IMR-90 (cell line): ENCODE results near the gene ACP2. TPM values are rescaled to one million over a fixed set of nuclear protein-coding genes. Genes with fewer than 3 reads are reported as not detected.

ENCODE experiments used
- ATAC-seq: fragments of 200-7000 bp; cut with Tn5 transposase; 2 replicates; pipeline ENCODE4 v1.9.1; 2020; ENCODE audit warnings: low read depth, mild to moderate bottlenecking, moderate library complexity
- BruUV-seq: library from RNA; stranded (reverse); fragments of 400-500 nt; replicated peaks from 2 replicates; lab custom pipeline; 2021; lab: Mats Ljungman, UMichigan
- CTCF ChIA-PET: fragments of 300-600 bp; formaldehyde crosslinking; extraction: SDS; loops from one replicate; lab custom pipeline; 2021; ENCODE audit warnings: antibody characterized with exemption; lab: Yijun Ruan, JAX
- POLR2A ChIA-PET: fragments of 300-600 bp; sonication (Branson Sonifier 250); formaldehyde crosslinking; loops from one replicate; lab custom pipeline; 2022; ENCODE audit warnings: antibody characterized with exemption; ENCODE audit not compliant: unreplicated experiment; lab: Charles Lee
- DNase-seq: peaks from one replicate; pipeline ENCODE4 v3.0.0; 2013
- H2AFZ ChIP-seq: replicated peaks from 2 replicates; pipeline ENCODE3; 2013; ENCODE audit warnings: low read length, mild to moderate bottlenecking; ENCODE audit not compliant: poor library complexity
- H2AK5ac ChIP-seq: 2 replicates; pipeline ENCODE4 v1.6.1; 2013; ENCODE audit warnings: low read depth, low read length, inconsistent platforms
- H2AK9ac ChIP-seq: replicated peaks from 2 replicates; pipeline ENCODE3; 2013; ENCODE audit warnings: mild to moderate bottlenecking, low read depth, low read length, moderate library complexity; ENCODE audit not compliant: poor library complexity
- H2BK120ac ChIP-seq: 2 replicates; pipeline ENCODE4 v1.6.1; 2013; ENCODE audit warnings: low read depth, low read length, inconsistent platforms
- H2BK15ac ChIP-seq: 3 replicates; pipeline ENCODE4 v1.6.1; 2013; ENCODE audit warnings: low read depth, low read length, inconsistent platforms
- H2BK20ac ChIP-seq: 2 replicates; pipeline ENCODE4 v1.6.1; 2013; ENCODE audit warnings: low read depth, mild to moderate bottlenecking, inconsistent platforms, low read length, moderate library complexity
- H2BK5ac ChIP-seq: 2 replicates; pipeline ENCODE4 v1.6.1; 2013; ENCODE audit warnings: mild to moderate bottlenecking, low read depth, low read length, inconsistent platforms; ENCODE audit not compliant: poor library complexity, severe bottlenecking
- H3K14ac ChIP-seq: replicated peaks from 2 replicates; pipeline ENCODE4 v1.6.1; 2013; ENCODE audit warnings: low read depth, low read length, inconsistent platforms
- H3K18ac ChIP-seq: 2 replicates; pipeline ENCODE4 v1.6.1; 2013; ENCODE audit warnings: low read depth, low read length, control low read depth
- H3K23ac ChIP-seq: 2 replicates; pipeline ENCODE4 v1.6.1; 2013; ENCODE audit warnings: low read depth, low read length, inconsistent platforms
- H3K27ac ChIP-seq: 2 replicates; pipeline ENCODE4 v1.5.1; 2013; ENCODE audit warnings: mild to moderate bottlenecking, control low read depth, low read length; ENCODE audit not compliant: insufficient read depth
- H3K27me3 ChIP-seq: 2 replicates; pipeline ENCODE4 v1.6.1; 2013; ENCODE audit warnings: low read length; ENCODE audit not compliant: control insufficient read depth, insufficient read depth
- H3K36me3 ChIP-seq: 2 replicates; pipeline ENCODE4 v1.6.1; 2013; ENCODE audit warnings: low read length, mixed read lengths; ENCODE audit not compliant: control insufficient read depth, insufficient read depth
- H3K4ac ChIP-seq: 2 replicates; pipeline ENCODE4 v1.6.1; 2013; ENCODE audit warnings: low read depth, low read length, inconsistent platforms
- H3K4me1 ChIP-seq: 2 replicates; pipeline ENCODE4 v1.6.1; 2013; ENCODE audit warnings: low read length, mixed read lengths; ENCODE audit not compliant: control insufficient read depth, insufficient read depth
- H3K4me2 ChIP-seq: 2 replicates; pipeline ENCODE4 v1.6.1; 2013; ENCODE audit warnings: low read depth, mild to moderate bottlenecking, control low read depth, low read length, moderate library complexity
- H3K4me3 ChIP-seq: 2 replicates; pipeline ENCODE4 v1.5.1; 2013; ENCODE audit warnings: low read depth, mild to moderate bottlenecking, control low read depth, low read length, moderate library complexity; ENCODE audit not compliant: insufficient read depth
- H3K56ac ChIP-seq: 2 replicates; pipeline ENCODE4 v1.6.1; 2013; ENCODE audit warnings: low read length, inconsistent platforms; ENCODE audit not compliant: insufficient read depth; ENCODE audit errors: extremely low read depth
- H3K79me1 ChIP-seq, 2 experiments: 2 replicates each; pipeline ENCODE4 v1.6.1; 2013; ENCODE audit warnings: low read length in 2 of 2, inconsistent platforms in 1 of 2, low read depth in 1 of 2
- H3K9ac ChIP-seq: 2 replicates; pipeline ENCODE4 v1.6.1; 2013; ENCODE audit warnings: low read depth, low read length, control low read depth
- H3K9me1 ChIP-seq: 2 replicates; pipeline ENCODE4 v1.6.1; 2013; ENCODE audit warnings: low read length, inconsistent platforms; ENCODE audit not compliant: insufficient read depth
- H3K9me3 ChIP-seq: 2 replicates; pipeline ENCODE4 v1.6.1; 2013; ENCODE audit warnings: low read length; ENCODE audit not compliant: control insufficient read depth, insufficient read depth
- H4K20me1 ChIP-seq: 2 replicates; pipeline ENCODE4 v1.6.1; 2013; ENCODE audit warnings: low read length, inconsistent platforms; ENCODE audit not compliant: insufficient read depth
- H4K5ac ChIP-seq: 2 replicates; pipeline ENCODE4 v1.6.1; 2013; ENCODE audit warnings: mild to moderate bottlenecking, low read depth, low read length, control low read depth
- H4K8ac ChIP-seq, 2 experiments: 2 replicates each; pipeline ENCODE4 v1.6.1; 2013; ENCODE audit warnings: low read depth in 2 of 2, low read length in 2 of 2, control low read depth in 1 of 2, inconsistent platforms in 1 of 2
- H4K91ac ChIP-seq: 2 replicates; pipeline ENCODE4 v1.6.1; 2013; ENCODE audit warnings: low read depth, low read length, inconsistent platforms; ENCODE audit not compliant: insufficient read depth
- BHLHE40 ChIP-seq: fragments of 150-350 bp; IDR thresholded peaks from 2 replicates; pipeline ENCODE4 v1.6.1; 2016; ENCODE audit warnings: mild to moderate bottlenecking, low read depth, low read length
- FOS ChIP-seq: fragments of 150-350 bp; IDR thresholded peaks from 2 replicates; pipeline ENCODE4 v1.6.1; 2016; ENCODE audit warnings: low read depth, low read length
- MAFK ChIP-seq: IDR thresholded peaks from 2 replicates; pipeline ENCODE4 v1.6.1; 2012; ENCODE audit warnings: low read depth, low read length, improper control_type of control experiment
- NFE2L2 ChIP-seq: fragments of 150-350 bp; IDR thresholded peaks from 2 replicates; pipeline ENCODE4 v1.6.1; 2016; ENCODE audit warnings: low read depth, mild to moderate bottlenecking, low read length
- POLR2A ChIP-seq: IDR thresholded peaks from 2 replicates; pipeline ENCODE4 v1.6.1; 2012; ENCODE audit warnings: mild to moderate bottlenecking, low read depth, low read length
- RAD21 ChIP-seq: IDR thresholded peaks from 2 replicates; pipeline ENCODE4 v1.6.1; 2012; ENCODE audit warnings: low read length, improper control_type of control experiment
- RCOR1 ChIP-seq: IDR thresholded peaks from 2 replicates; pipeline ENCODE4 v1.6.1; 2012; ENCODE audit warnings: mild to moderate bottlenecking, low read length, improper control_type of control experiment; ENCODE audit not compliant: insufficient replicate concordance
- SMC3 ChIP-seq: fragments of 150-350 bp; IDR thresholded peaks from 2 replicates; pipeline ENCODE4 v1.6.1; 2016; ENCODE audit warnings: low read depth, mild to moderate bottlenecking, antibody characterized with exemption, low read length, moderate library complexity
- USF2 ChIP-seq: fragments of 150-350 bp; IDR thresholded peaks from 2 replicates; pipeline ENCODE4 v1.6.1; 2017; ENCODE audit warnings: mild to moderate bottlenecking, antibody characterized with exemption, low read length, low read depth
- WGBS, 2 experiments: methylation state at CpG; one replicate each; pipeline versions ENCODE4 v1.1.5 to v1.1.7; 2013; ENCODE audit warnings: missing lambda C conversion rate in 2 of 2; ENCODE audit not compliant: insufficient read length in 1 of 2; ENCODE audit errors: extremely low coverage in 2 of 2; 5-methylcytosine and 5-hydroxymethylcytosine counted together
- dilution Hi-C: fragments of 300-500 bp; cut with HindIII; formaldehyde crosslinking; loops from one replicate; pipeline ENCODE4 v1.14.3; 2018; ENCODE audit warnings: low sequenced_read_pairs; ENCODE audit not compliant: unreplicated experiment
- in situ Hi-C: fragments of 300-500 bp; cut with MboI; formaldehyde crosslinking; loops from 3 replicates; pipeline ENCODE4 v1.14.3; 2019; ENCODE audit warnings: low sequenced_read_pairs, inconsistent platforms, mixed read lengths
- intact Hi-C: fragments of 100-400 bp; cut with micrococcal nuclease; formaldehyde crosslinking; loops from 2 replicates; pipeline ENCODE4 v1.10.0; 2022
- polyA plus RNA-seq, 3 experiments: library from polyadenylated mRNA; depleted of rRNA; stranded (reverse); fragments of >200 nt; gene quantifications; 2 replicates each; pipeline ENCODE4 v1.2.3, GENCODE V29; 2012; ENCODE audit warnings: low replicate concordance in 1 of 3
- total RNA-seq: library from RNA; depleted of rRNA; stranded (reverse); fragments of >200 nt; gene quantifications from 2 replicates; pipeline ENCODE4 v1.2.3, GENCODE V29; 2012
- TF ChIP-seq, protein P1 (sequence below): conservative IDR thresholded peaks from 2 replicates; pipeline ENCODE4 v1.5.1; 2012; ENCODE audit warnings: mild to moderate bottlenecking, low read depth, low read length, improper control_type of control experiment

Gene ACP2
- total and polyA plus RNA-seq, 2 of the 4 experiments (the other 2 are of a cell fraction), result 17.7 to 23.6 TPM

GRCh38 chr11:47261291-47261800 lies 12.7 kb upstream of the ACP2 start:
- in situ Hi-C loops (loop anchor here (5.0 kb wide), 1 partner anchor 84 kb away; the partner anchor contains the start of gene ARFGAP2), intact Hi-C loops (no loop called here), dilution Hi-C loops (no loop called here)
- DNase-seq (no peak), ATAC-seq (no peak)
- no peak overlapping the region for H3K18ac ChIP-seq
- H2AK5ac ChIP-seq, result no peak overlapping the region
- H2AFZ ChIP-seq, result no peak overlapping the region
- CTCF ChIA-PET, result no interaction called here
- no peak overlapping the region for H4K5ac ChIP-seq
- no peak overlapping the region for H3K4me3 ChIP-seq
- H3K36me3 ChIP-seq, result peaks cover 6% of the 10 kb centered on the region; the same call in 1 of the 2 replicates
- no peaks in the 10 kb centered on the region for H3K9me3 ChIP-seq
- H3K4me1 ChIP-seq, result peaks cover 17% of the 10 kb centered on the region
- no peak overlapping the region for H2BK5ac ChIP-seq
- no peak overlapping the region for H3K14ac ChIP-seq
- no peaks in the 10 kb centered on the region for H3K27me3 ChIP-seq
- no peak overlapping the region for H3K9ac ChIP-seq
- H3K23ac ChIP-seq, result no peak overlapping the region
- peaks cover 12% of the 10 kb centered on the region for H3K9me1 ChIP-seq
- TF ChIP-seq RCOR1 (no peak), FOS (no peak), POLR2A (no peak), RAD21 (no peak), SMC3 (no peak), MAFK (no peak), BHLHE40 (no peak), NFE2L2 (no peak), USF2 (no peak)
- TF ChIP-seq, protein P1, sequence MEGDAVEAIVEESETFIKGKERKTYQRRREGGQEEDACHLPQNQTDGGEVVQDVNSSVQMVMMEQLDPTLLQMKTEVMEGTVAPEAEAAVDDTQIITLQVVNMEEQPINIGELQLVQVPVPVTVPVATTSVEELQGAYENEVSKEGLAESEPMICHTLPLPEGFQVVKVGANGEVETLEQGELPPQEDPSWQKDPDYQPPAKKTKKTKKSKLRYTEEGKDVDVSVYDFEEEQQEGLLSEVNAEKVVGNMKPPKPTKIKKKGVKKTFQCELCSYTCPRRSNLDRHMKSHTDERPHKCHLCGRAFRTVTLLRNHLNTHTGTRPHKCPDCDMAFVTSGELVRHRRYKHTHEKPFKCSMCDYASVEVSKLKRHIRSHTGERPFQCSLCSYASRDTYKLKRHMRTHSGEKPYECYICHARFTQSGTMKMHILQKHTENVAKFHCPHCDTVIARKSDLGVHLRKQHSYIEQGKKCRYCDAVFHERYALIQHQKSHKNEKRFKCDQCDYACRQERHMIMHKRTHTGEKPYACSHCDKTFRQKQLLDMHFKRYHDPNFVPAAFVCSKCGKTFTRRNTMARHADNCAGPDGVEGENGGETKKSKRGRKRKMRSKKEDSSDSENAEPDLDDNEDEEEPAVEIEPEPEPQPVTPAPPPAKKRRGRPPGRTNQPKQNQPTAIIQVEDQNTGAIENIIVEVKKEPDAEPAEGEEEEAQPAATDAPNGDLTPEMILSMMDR, result no peak
- no TSS peak for BruUV-seq
- WGBS, 2 experiments, result 91% methylated on average over 5 of the region's 22 CpGs; no CpG with 5 or more reads in 1 of the 2 experiments
- POLR2A ChIA-PET, result interaction anchor here (0.6 kb wide), 1 partner anchor 583 kb away, joined by 3 read pairs; no protein-coding TSS in a partner anchor
- no peak overlapping the region for H2BK15ac ChIP-seq
- no peak overlapping the region for H4K8ac ChIP-seq
- no peak overlapping the region for H2AK9ac ChIP-seq
- H3K56ac ChIP-seq, result no peak overlapping the region
- H3K79me1 ChIP-seq, result peaks cover 0 to 20% of the 10 kb centered on the region in 2 experiments; a peak in 3 of 4 replicates
- no peaks in the 10 kb centered on the region for H4K20me1 ChIP-seq
- H3K4ac ChIP-seq, result no peak overlapping the region
- no peak overlapping the region for H3K4me2 ChIP-seq
- H2BK20ac ChIP-seq, result no peak overlapping the region
- no peak overlapping the region for H4K91ac ChIP-seq
- no peak overlapping the region for H3K27ac ChIP-seq
- no peak overlapping the region for H2BK120ac ChIP-seq
